HG03469 (cell line): ENCODE data around the gene AGAP6.
"Not testable (repeated sequence)": the region's sequence is repeated elsewhere in the genome, so short reads cannot be mapped to it uniquely, and the experiment has no call there.

Source experiments
- ATAC-seq: cut with Tn5 transposase; IDR thresholded peaks from one replicate; pipeline ENCODE4 v1.9.1; 2021; ENCODE audit warnings: mild to moderate bottlenecking, moderate library complexity, moderate number of reproducible peaks; ENCODE audit not compliant: unreplicated experiment

The AGAP6 gene

GRCh38 chr10:50024716-50025383 lies 36.6 kb downstream of the AGAP6 start:
- not testable (repeated sequence) for ATAC-seq

- no peak for ATAC-seq
Measured at GRCh38 chr10:50025627-50026026, 37.4 kb downstream of the AGAP6 start.

GRCh38 chr10:50027195-50027594 lies 39.0 kb downstream of the AGAP6 start:
- no peak for ATAC-seq

GRCh38 chr10:50033481-50033880 lies 45.3 kb downstream of the AGAP6 start:
- ATAC-seq = no peak

GRCh38 chr10:50035337-50035736 lies 47.1 kb downstream of the AGAP6 start:
- ATAC-seq = not testable (repeated sequence)

- ATAC-seq = no peak
Measured at GRCh38 chr10:50044941-50045664, 56.9 kb downstream of the AGAP6 start.

- ATAC-seq = not testable (repeated sequence)
Measured at GRCh38 chr10:50046457-50046856, 58.3 kb downstream of the AGAP6 start.

GRCh38 chr10:50047594-50047993 lies 59.4 kb downstream of the AGAP6 start:
- not testable (repeated sequence) for ATAC-seq

- not testable (repeated sequence) for ATAC-seq
Measured at GRCh38 chr10:50051995-50052660, 63.9 kb downstream of the AGAP6 start.

GRCh38 chr10:50052778-50053376 lies 64.7 kb downstream of the AGAP6 start:
- not testable (repeated sequence) for ATAC-seq

- ATAC-seq = not testable (repeated sequence)
Measured at GRCh38 chr10:50055494-50056292, 67.5 kb downstream of the AGAP6 start.

- not testable (repeated sequence) for ATAC-seq
Measured at GRCh38 chr10:50056654-50057053, 68.4 kb downstream of the AGAP6 start.

GRCh38 chr10:50058727-50059126 lies 70.5 kb downstream of the AGAP6 start:
- ATAC-seq = not testable (repeated sequence)

- ATAC-seq = not testable (repeated sequence)
Measured at GRCh38 chr10:50059946-50060345, 71.7 kb downstream of the AGAP6 start.
